ENCODE results near the gene MUSK. TPM values are rescaled to one million over a fixed set of nuclear protein-coding genes. Genes with fewer than 3 reads are reported as not detected.

MUSK gene
- total and polyA plus RNA-seq, 2 donors (not counting 3 experiments of a cell fraction or from before 2014, with no cell fraction given) = 0.08 TPM; not detected in 1

GRCh38 chr9:110650991-110651411, 17.6 kb upstream of the MUSK start:
- CTCF ChIA-PET = interaction anchor here (1.0 to 1.2 kb wide), 2 partner anchors 10 to 12 kb away, joined by 3 to 8 read pairs; no protein-coding TSS in a partner anchor
- H3K9me3 ChIP-seq (replicated peaks; ENCODE audit: control insufficient read depth, insufficient read depth, low read length) = no peaks in the 10 kb centered on the region
- intact Hi-C loops (cut with micrococcal nuclease) = loop anchor here (5.0 kb wide), 2 partner anchors 96 to 386 kb away; partner anchors contain the start of gene LPAR1
- no peaks in the 10 kb centered on the region for H3K79me2 ChIP-seq (ENCODE audit: control insufficient read depth, insufficient read depth, low read length)
- no peaks in the 10 kb centered on the region for H4K20me1 ChIP-seq (replicated peaks; ENCODE audit: control insufficient read depth, extremely low read depth, insufficient read depth, low read length)
- H3K36me3 ChIP-seq (ENCODE audit: control insufficient read depth in 2 of 2, extremely low read depth in 1 of 2, insufficient read depth in 2 of 2, low read length in 2 of 2) = no peaks in the 10 kb centered on the region
- DNase-seq (ENCODE audit: low read depth, low spot score) = peak; percentile 80
- dilution Hi-C loops (cut with MboI; ENCODE audit: extremely low pct_ligation_motif_present, low sequenced_read_pairs) = no loop called here
- FAIRE-seq = no peak
- peaks cover 6% of the 10 kb centered on the region for H3K4me1 ChIP-seq (ENCODE audit: control insufficient read depth, extremely low read depth, insufficient read depth, low read length)
- H3K27ac ChIP-seq (ENCODE audit: insufficient read depth, low read depth, low read length) = peak overlapping the region; percentile 53
- no peak overlapping the region for H3K4me3 ChIP-seq (replicated peaks in 1 of 3; ENCODE audit: insufficient read depth in 1 of 3, low read depth in 1 of 3, low read length in 3 of 3)
- POLR2A ChIA-PET = no interaction called here
- no peak overlapping the region for H3K9ac ChIP-seq (replicated peaks; ENCODE audit: extremely low read depth, insufficient read depth, low read length)
- H3K4me2 ChIP-seq (ENCODE audit: insufficient read depth, low read length) = peak overlapping the region; percentile 16
- no TSS peak for BruUV-seq (replicated peaks)
- TF ChIP-seq FOS (IDR thresholded peaks at IDR 0.05; ENCODE audit: borderline replicate concordance, insufficient read depth, low read length) (peak; percentile 11), EZH2 (IDR thresholded peaks at IDR 0.05; ENCODE audit: borderline replicate concordance, low read depth, low read length, severe bottlenecking) (no peak), POLR2A (IDR thresholded peaks at IDR 0.05; ENCODE audit: low read depth, low read length) (no peak), MYC (IDR thresholded peaks at IDR 0.05; ENCODE audit: low read depth, low read length) (no peak), POLR2AphosphoS5 (IDR thresholded peaks at IDR 0.05; ENCODE audit: insufficient read depth, low read depth, low read length) (no peak)
- TF ChIP-seq, protein P1, sequence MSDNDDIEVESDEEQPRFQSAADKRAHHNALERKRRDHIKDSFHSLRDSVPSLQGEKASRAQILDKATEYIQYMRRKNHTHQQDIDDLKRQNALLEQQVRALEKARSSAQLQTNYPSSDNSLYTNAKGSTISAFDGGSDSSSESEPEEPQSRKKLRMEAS (IDR thresholded peaks at IDR 0.05; ENCODE audit: insufficient read depth, insufficient read length) = no peak
- H3K27me3 ChIP-seq (ENCODE audit: control insufficient read depth in 2 of 2, insufficient read depth in 2 of 2, low read length in 2 of 2) = no peaks in the 10 kb centered on the region
- H3K9me1 ChIP-seq (replicated peaks; ENCODE audit: control insufficient read depth, extremely low read depth, insufficient read depth, low read length) = no peaks in the 10 kb centered on the region
- H2AFZ ChIP-seq (ENCODE audit: low read depth, low read length) = no peak overlapping the region

- no peak overlapping the region for H3K9ac ChIP-seq (replicated peaks; ENCODE audit: extremely low read depth, insufficient read depth, low read length)
- dilution Hi-C loops (cut with MboI; ENCODE audit: extremely low pct_ligation_motif_present, low sequenced_read_pairs) (no loop called here), intact Hi-C loops (cut with micrococcal nuclease) (no loop called here)
- ChIA-PET POLR2A (no interaction called here), CTCF (interaction anchor here (0.9 kb wide), 1 partner anchor 18 kb away, joined by 3 read pairs; no protein-coding TSS in a partner anchor)
- no peak overlapping the region for H3K27ac ChIP-seq (ENCODE audit: insufficient read depth, low read depth, low read length)
- no peak overlapping the region for H2AFZ ChIP-seq (ENCODE audit: low read depth, low read length)
- no TSS peak for BruUV-seq (replicated peaks)
- H3K27me3 ChIP-seq (ENCODE audit: control insufficient read depth in 2 of 2, insufficient read depth in 2 of 2, low read length in 2 of 2) = no peaks in the 10 kb centered on the region
- H3K4me1 ChIP-seq (ENCODE audit: control insufficient read depth, extremely low read depth, insufficient read depth, low read length) = peaks cover 3% of the 10 kb centered on the region
- H3K36me3 ChIP-seq (ENCODE audit: control insufficient read depth in 2 of 2, extremely low read depth in 1 of 2, insufficient read depth in 2 of 2, low read length in 2 of 2) = no peaks in the 10 kb centered on the region
- H3K79me2 ChIP-seq (ENCODE audit: control insufficient read depth, insufficient read depth, low read length) = no peaks in the 10 kb centered on the region
- H3K4me3 ChIP-seq (replicated peaks in 1 of 3; ENCODE audit: insufficient read depth in 1 of 3, low read depth in 1 of 3, low read length in 3 of 3) = no peak overlapping the region
- H3K9me1 ChIP-seq (replicated peaks; ENCODE audit: control insufficient read depth, extremely low read depth, insufficient read depth, low read length) = no peaks in the 10 kb centered on the region
- no peaks in the 10 kb centered on the region for H3K9me3 ChIP-seq (replicated peaks; ENCODE audit: control insufficient read depth, insufficient read depth, low read length)
- FAIRE-seq (no peak), DNase-seq (ENCODE audit: low read depth, low spot score) (no peak)
- H4K20me1 ChIP-seq (replicated peaks; ENCODE audit: control insufficient read depth, extremely low read depth, insufficient read depth, low read length) = no peaks in the 10 kb centered on the region
- TF ChIP-seq POLR2A (IDR thresholded peaks at IDR 0.05; ENCODE audit: low read depth, low read length) (no peak), JUN (IDR thresholded peaks at IDR 0.05; ENCODE audit: borderline replicate concordance, insufficient read depth, insufficient read length, low read depth) (no peak), GATA2 (IDR thresholded peaks at IDR 0.05; ENCODE audit: insufficient read depth, insufficient read length, low read depth, low read length) (no peak), EZH2 (IDR thresholded peaks at IDR 0.05; ENCODE audit: borderline replicate concordance, low read depth, low read length, severe bottlenecking) (no peak), FOS (IDR thresholded peaks at IDR 0.05; ENCODE audit: borderline replicate concordance, insufficient read depth, low read length) (no peak), MYC (IDR thresholded peaks at IDR 0.05; ENCODE audit: low read depth, low read length) (no peak), POLR2AphosphoS5 (IDR thresholded peaks at IDR 0.05; ENCODE audit: insufficient read depth, low read depth, low read length) (no peak)
- TF ChIP-seq, protein P1 (IDR thresholded peaks at IDR 0.05; ENCODE audit: insufficient read depth, insufficient read length) = no peak
- TF ChIP-seq, protein P2, sequence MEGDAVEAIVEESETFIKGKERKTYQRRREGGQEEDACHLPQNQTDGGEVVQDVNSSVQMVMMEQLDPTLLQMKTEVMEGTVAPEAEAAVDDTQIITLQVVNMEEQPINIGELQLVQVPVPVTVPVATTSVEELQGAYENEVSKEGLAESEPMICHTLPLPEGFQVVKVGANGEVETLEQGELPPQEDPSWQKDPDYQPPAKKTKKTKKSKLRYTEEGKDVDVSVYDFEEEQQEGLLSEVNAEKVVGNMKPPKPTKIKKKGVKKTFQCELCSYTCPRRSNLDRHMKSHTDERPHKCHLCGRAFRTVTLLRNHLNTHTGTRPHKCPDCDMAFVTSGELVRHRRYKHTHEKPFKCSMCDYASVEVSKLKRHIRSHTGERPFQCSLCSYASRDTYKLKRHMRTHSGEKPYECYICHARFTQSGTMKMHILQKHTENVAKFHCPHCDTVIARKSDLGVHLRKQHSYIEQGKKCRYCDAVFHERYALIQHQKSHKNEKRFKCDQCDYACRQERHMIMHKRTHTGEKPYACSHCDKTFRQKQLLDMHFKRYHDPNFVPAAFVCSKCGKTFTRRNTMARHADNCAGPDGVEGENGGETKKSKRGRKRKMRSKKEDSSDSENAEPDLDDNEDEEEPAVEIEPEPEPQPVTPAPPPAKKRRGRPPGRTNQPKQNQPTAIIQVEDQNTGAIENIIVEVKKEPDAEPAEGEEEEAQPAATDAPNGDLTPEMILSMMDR (IDR thresholded peaks at IDR 0.05; ENCODE audit: extremely low read depth in 1 of 2, insufficient read depth in 1 of 2, low read depth in 1 of 2, low read length in 2 of 2) = no peak
- H3K4me2 ChIP-seq (ENCODE audit: insufficient read depth, low read length) = no peak overlapping the region
These were observed 12.6 kb upstream of the MUSK start for GRCh38 chr9:110655754-110656641.

Data from endothelial cell of umbilical vein (primary cell).